ENCODE results near the gene CPLANE1.

CPLANE1 gene

DNA sequence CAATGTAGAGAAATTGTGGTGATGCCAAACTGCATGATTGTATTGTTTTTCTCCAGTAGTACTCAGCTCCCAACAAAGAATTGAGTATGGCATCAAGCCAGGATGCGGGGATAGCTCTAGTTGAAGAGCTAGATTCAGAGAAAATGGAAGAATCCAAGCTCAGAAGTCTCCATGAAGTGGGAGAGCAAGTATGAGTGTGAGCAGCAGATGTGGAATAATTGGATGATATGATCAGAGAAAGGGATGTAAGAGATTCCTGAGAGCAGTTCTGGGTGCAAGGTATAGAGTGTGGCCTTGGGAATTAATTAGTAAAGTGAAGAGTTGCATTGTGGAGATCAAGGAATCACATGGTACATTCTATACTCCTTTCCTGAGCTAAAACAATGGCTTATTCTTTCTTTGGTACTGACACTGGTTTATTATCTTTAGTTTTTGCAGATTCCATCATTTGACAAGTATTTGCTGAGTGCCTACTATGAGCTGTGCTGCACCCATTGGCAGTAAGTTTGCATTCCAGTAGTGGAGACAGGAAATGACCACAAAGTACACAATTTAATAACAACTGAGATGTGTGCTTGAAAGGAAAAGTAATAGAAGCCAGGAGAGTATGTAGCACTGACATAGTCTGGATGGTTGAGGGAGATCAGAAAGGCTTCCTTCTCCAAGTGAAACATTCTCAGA, 177.1 kb downstream of the CPLANE1 start:
- Histone ChIP-seq H3K36me3 (ENCODE audit: insufficient read depth, low read length) (no peaks in the 10 kb centered on the region), H4K20me1 (ENCODE audit: insufficient read depth, low read length) (no peaks in the 10 kb centered on the region)

DNA sequence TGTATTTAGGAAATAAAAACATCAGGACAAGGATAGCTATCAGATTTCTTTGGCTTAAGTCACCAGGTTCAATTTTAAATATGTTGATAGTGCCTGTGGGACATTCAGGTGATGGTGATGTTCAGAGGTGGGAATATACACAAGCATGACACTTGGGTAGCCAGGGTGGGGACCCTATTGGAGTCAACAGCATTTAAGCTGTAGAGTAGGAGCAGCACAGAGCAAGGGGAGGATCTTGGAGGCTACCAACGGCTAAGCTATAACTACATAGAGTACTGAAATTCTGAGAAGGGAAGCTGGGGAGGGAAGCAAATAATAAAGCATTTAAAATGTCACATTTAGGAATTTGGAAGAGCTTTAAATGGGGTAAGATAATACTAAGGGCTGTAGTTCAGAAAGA, 177.7 kb downstream of the CPLANE1 start:
- H4K20me1 ChIP-seq (ENCODE audit: insufficient read depth, low read length), result no peaks in the 10 kb centered on the region
- no peak overlapping the region for H3K4me2 ChIP-seq (ENCODE audit: low read length)
- H3K4me3 ChIP-seq (ENCODE audit: low read depth, low read length, poor library complexity, severe bottlenecking), result no peak overlapping the region
- H3F3A ChIP-seq (ENCODE audit: insufficient read depth, low read length), result no peaks in the 10 kb centered on the region
- no peak for TF ChIP-seq EZH2 (IDR thresholded peaks at IDR 0.05; ENCODE audit: borderline replicate concordance, low read length)
- TF ChIP-seq, protein P1, sequence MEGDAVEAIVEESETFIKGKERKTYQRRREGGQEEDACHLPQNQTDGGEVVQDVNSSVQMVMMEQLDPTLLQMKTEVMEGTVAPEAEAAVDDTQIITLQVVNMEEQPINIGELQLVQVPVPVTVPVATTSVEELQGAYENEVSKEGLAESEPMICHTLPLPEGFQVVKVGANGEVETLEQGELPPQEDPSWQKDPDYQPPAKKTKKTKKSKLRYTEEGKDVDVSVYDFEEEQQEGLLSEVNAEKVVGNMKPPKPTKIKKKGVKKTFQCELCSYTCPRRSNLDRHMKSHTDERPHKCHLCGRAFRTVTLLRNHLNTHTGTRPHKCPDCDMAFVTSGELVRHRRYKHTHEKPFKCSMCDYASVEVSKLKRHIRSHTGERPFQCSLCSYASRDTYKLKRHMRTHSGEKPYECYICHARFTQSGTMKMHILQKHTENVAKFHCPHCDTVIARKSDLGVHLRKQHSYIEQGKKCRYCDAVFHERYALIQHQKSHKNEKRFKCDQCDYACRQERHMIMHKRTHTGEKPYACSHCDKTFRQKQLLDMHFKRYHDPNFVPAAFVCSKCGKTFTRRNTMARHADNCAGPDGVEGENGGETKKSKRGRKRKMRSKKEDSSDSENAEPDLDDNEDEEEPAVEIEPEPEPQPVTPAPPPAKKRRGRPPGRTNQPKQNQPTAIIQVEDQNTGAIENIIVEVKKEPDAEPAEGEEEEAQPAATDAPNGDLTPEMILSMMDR (IDR thresholded peaks at IDR 0.05; ENCODE audit: low read length), result no peak
- no peaks in the 10 kb centered on the region for H3K36me3 ChIP-seq (ENCODE audit: insufficient read depth, low read length)
- no peaks in the 10 kb centered on the region for H3K9me2 ChIP-seq (ENCODE audit: low read depth, low read length)
- no peaks in the 10 kb centered on the region for H3K27me3 ChIP-seq (ENCODE audit: insufficient read depth, low read length)
- no peaks in the 10 kb centered on the region for H3K4me1 ChIP-seq (ENCODE audit: insufficient read depth, low read length, severe bottlenecking)
- no peaks in the 10 kb centered on the region for H3K79me2 ChIP-seq (ENCODE audit: insufficient read depth, low read length)
- no peak overlapping the region for H3K9ac ChIP-seq (ENCODE audit: low read length)
- H2AFZ ChIP-seq (ENCODE audit: low read length), result no peak overlapping the region
- no peak overlapping the region for H3K27ac ChIP-seq (ENCODE audit: low read depth, low read length, poor library complexity, severe bottlenecking)
- H3K9me3 ChIP-seq (ENCODE audit: low read length), result no peaks in the 10 kb centered on the region

More for the DNA sequence above, 177.1 kb downstream of the CPLANE1 start:
- no peak for TF ChIP-seq EZH2 (IDR thresholded peaks at IDR 0.05; ENCODE audit: borderline replicate concordance, low read length)
- TF ChIP-seq, protein P1 (IDR thresholded peaks at IDR 0.05; ENCODE audit: low read length), result no peak
- Histone ChIP-seq H3F3A (ENCODE audit: insufficient read depth, low read length) (no peaks in the 10 kb centered on the region), H3K79me2 (ENCODE audit: insufficient read depth, low read length) (no peaks in the 10 kb centered on the region), H3K27ac (ENCODE audit: low read depth, low read length, poor library complexity, severe bottlenecking) (no peak overlapping the region), H3K9me2 (ENCODE audit: low read depth, low read length) (no peaks in the 10 kb centered on the region), H3K27me3 (ENCODE audit: insufficient read depth, low read length) (no peaks in the 10 kb centered on the region), H3K9me3 (ENCODE audit: low read length) (no peaks in the 10 kb centered on the region), H3K4me3 (ENCODE audit: low read depth, low read length, poor library complexity, severe bottlenecking) (no peak overlapping the region), H3K9ac (ENCODE audit: low read length) (no peak overlapping the region), H3K4me1 (ENCODE audit: insufficient read depth, low read length, severe bottlenecking) (no peaks in the 10 kb centered on the region), H3K4me2 (ENCODE audit: low read length) (no peak overlapping the region), H2AFZ (ENCODE audit: low read length) (no peak overlapping the region)

DNA sequence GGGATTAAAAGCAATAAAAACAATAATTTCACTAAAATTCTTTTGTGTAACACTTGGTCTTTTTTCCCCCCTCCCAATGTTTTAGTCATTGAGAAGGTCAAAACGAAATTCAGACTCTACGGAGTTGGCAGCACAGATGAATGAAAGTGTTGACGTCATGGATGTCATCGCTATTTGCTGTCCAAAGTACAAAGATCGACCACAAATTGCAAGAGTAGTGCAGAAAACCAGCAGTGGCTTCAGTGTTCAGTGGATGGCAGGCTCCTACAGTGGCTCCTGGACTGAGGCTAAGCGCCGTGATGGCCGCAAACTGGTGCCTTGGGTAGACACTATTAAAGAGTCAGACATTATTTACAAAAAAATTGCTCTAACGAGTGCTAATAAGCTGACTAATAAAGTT, 184.7 kb downstream of the CPLANE1 start:
- H3K4me2 ChIP-seq (ENCODE audit: low read length), result no peak overlapping the region
- H3K4me1 ChIP-seq (ENCODE audit: insufficient read depth, low read length, severe bottlenecking), result no peaks in the 10 kb centered on the region
- H3K9me3 ChIP-seq (ENCODE audit: low read length), result no peaks in the 10 kb centered on the region
- no peak overlapping the region for H3K4me3 ChIP-seq (ENCODE audit: low read depth, low read length, poor library complexity, severe bottlenecking)
- no peaks in the 10 kb centered on the region for H4K20me1 ChIP-seq (ENCODE audit: insufficient read depth, low read length)
- H3F3A ChIP-seq (ENCODE audit: insufficient read depth, low read length), result no peaks in the 10 kb centered on the region
- no peaks in the 10 kb centered on the region for H3K79me2 ChIP-seq (ENCODE audit: insufficient read depth, low read length)
- no peaks in the 10 kb centered on the region for H3K27me3 ChIP-seq (ENCODE audit: insufficient read depth, low read length)
- no peak overlapping the region for H3K27ac ChIP-seq (ENCODE audit: low read depth, low read length, poor library complexity, severe bottlenecking)
- no peak overlapping the region for H2AFZ ChIP-seq (ENCODE audit: low read length)
- peaks cover 56% of the 10 kb centered on the region for H3K36me3 ChIP-seq (ENCODE audit: insufficient read depth, low read length)
- TF ChIP-seq, protein P1 (IDR thresholded peaks at IDR 0.05; ENCODE audit: low read length), result no peak
- TF ChIP-seq EZH2 (IDR thresholded peaks at IDR 0.05; ENCODE audit: borderline replicate concordance, low read length), result no peak
- H3K9ac ChIP-seq (ENCODE audit: low read length), result no peak overlapping the region
- H3K9me2 ChIP-seq (ENCODE audit: low read depth, low read length), result no peaks in the 10 kb centered on the region

All from OCI-LY1 (cell line).